HL-60 (cell line): Measurements from ENCODE around the gene EPB41L3.

ENCODE experiments used
- DNase-seq, 2 experiments: peaks; one replicate each; pipeline ENCODE4 v3.0.0-alpha.2; 2010 to 2020; ENCODE audit warnings: low read depth in 1 of 2, low spot score in 1 of 2
- H3K27ac ChIP-seq: fragments of 250-450 bp; sonication (Bioruptor Pico); replicated peaks from 2 replicates; pipeline ENCODE4 v1.5.1; 2020; ENCODE audit warnings: mild to moderate bottlenecking, moderate library complexity
- H3K27me3 ChIP-seq: fragments of 250-450 bp; sonication (Bioruptor Pico); 2 replicates; pipeline ENCODE4 v1.5.1; 2021; ENCODE audit warnings: mild to moderate bottlenecking, moderate library complexity; ENCODE audit not compliant: insufficient read depth, poor library complexity, severe bottlenecking
- H3K4me3 ChIP-seq: replicated peaks from 2 replicates; pipeline ENCODE4 v1.5.1; 2011; ENCODE audit warnings: mild to moderate bottlenecking, control low read depth, low read length; ENCODE audit not compliant: insufficient read depth
- GABPA ChIP-seq: IDR thresholded peaks from 2 replicates; pipeline ENCODE4 v1.6.1; 2012; ENCODE audit warnings: low read depth
- POLR2AphosphoS5 ChIP-seq: IDR thresholded peaks from 2 replicates; pipeline ENCODE4 v1.6.1; 2012; ENCODE audit warnings: low read depth
- SPI1 ChIP-seq: IDR thresholded peaks from 2 replicates; pipeline ENCODE4 v1.6.1; 2012; ENCODE audit warnings: low read depth, mild to moderate bottlenecking, borderline replicate concordance
- TF ChIP-seq, protein P1 (sequence below): IDR thresholded peaks from 2 replicates; pipeline ENCODE4 v1.6.1; 2012; ENCODE audit warnings: low read depth; ENCODE audit not compliant: insufficient replicate concordance
- TF ChIP-seq, protein P2 (sequence below): IDR thresholded peaks from one replicate; pipeline ENCODE4 v1.5.1; 2011; ENCODE audit warnings: low read length, control low read depth, inconsistent platforms; ENCODE audit not compliant: insufficient read depth

The EPB41L3 gene

DNA sequence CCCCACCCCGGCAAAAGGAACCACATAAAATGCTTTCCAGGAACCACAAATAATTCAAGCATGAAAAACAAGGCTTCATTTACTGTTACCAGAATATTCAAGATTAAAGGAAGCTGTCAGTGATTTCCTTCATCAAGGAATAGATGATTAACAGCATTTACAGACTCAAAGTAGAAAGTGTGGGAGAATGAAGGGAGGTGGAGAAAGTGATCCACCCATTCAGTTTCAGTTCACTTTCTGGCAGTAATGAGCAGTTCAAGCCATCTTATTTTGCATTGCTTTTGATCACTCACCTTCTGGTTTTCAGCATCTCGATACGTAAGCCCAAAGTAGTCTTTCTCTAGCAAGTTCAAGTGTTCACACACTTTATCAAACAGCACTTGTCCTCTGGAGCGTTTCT lies 99.0 kb downstream of the EPB41L3 start:
- Histone ChIP-seq H3K27me3 (no peaks in the 10 kb centered on the region), H3K27ac (no peak overlapping the region), H3K4me3 (no peak overlapping the region)
- TF ChIP-seq, protein P1, sequence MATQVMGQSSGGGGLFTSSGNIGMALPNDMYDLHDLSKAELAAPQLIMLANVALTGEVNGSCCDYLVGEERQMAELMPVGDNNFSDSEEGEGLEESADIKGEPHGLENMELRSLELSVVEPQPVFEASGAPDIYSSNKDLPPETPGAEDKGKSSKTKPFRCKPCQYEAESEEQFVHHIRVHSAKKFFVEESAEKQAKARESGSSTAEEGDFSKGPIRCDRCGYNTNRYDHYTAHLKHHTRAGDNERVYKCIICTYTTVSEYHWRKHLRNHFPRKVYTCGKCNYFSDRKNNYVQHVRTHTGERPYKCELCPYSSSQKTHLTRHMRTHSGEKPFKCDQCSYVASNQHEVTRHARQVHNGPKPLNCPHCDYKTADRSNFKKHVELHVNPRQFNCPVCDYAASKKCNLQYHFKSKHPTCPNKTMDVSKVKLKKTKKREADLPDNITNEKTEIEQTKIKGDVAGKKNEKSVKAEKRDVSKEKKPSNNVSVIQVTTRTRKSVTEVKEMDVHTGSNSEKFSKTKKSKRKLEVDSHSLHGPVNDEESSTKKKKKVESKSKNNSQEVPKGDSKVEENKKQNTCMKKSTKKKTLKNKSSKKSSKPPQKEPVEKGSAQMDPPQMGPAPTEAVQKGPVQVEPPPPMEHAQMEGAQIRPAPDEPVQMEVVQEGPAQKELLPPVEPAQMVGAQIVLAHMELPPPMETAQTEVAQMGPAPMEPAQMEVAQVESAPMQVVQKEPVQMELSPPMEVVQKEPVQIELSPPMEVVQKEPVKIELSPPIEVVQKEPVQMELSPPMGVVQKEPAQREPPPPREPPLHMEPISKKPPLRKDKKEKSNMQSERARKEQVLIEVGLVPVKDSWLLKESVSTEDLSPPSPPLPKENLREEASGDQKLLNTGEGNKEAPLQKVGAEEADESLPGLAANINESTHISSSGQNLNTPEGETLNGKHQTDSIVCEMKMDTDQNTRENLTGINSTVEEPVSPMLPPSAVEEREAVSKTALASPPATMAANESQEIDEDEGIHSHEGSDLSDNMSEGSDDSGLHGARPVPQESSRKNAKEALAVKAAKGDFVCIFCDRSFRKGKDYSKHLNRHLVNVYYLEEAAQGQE, result no peak
- TF ChIP-seq POLR2AphosphoS5 (no peak), SPI1 (no peak), GABPA (no peak)
- TF ChIP-seq, protein P2, sequence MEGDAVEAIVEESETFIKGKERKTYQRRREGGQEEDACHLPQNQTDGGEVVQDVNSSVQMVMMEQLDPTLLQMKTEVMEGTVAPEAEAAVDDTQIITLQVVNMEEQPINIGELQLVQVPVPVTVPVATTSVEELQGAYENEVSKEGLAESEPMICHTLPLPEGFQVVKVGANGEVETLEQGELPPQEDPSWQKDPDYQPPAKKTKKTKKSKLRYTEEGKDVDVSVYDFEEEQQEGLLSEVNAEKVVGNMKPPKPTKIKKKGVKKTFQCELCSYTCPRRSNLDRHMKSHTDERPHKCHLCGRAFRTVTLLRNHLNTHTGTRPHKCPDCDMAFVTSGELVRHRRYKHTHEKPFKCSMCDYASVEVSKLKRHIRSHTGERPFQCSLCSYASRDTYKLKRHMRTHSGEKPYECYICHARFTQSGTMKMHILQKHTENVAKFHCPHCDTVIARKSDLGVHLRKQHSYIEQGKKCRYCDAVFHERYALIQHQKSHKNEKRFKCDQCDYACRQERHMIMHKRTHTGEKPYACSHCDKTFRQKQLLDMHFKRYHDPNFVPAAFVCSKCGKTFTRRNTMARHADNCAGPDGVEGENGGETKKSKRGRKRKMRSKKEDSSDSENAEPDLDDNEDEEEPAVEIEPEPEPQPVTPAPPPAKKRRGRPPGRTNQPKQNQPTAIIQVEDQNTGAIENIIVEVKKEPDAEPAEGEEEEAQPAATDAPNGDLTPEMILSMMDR, result no peak
- no peak for DNase-seq

DNA sequence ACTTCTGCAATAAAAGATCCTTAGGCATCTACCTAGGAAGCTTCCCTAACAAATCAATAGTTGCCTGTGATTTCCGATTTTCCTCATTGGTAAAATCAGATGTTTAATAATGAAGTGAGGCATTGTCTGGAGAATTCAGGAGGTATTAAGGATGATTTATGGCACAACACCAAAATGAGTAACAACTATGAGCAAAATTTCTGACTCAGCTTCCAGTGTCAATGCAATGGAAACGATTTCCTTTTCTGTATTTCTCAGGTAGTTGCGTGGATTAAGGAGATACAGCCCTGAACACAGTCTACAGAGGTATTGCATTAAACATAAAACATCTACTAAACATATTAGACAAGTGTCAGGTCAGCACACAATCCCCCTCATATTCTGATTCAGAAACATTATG lies 99.5 kb downstream of the EPB41L3 start:
- Histone ChIP-seq H3K27me3 (no peaks in the 10 kb centered on the region), H3K27ac (no peak overlapping the region), H3K4me3 (no peak overlapping the region)
- TF ChIP-seq, protein P2, result no peak
- TF ChIP-seq SPI1, result no peak
- TF ChIP-seq, protein P1, result no peak
- TF ChIP-seq POLR2AphosphoS5, result no peak
- no peak for TF ChIP-seq GABPA
- DNase-seq, result no peak

DNA sequence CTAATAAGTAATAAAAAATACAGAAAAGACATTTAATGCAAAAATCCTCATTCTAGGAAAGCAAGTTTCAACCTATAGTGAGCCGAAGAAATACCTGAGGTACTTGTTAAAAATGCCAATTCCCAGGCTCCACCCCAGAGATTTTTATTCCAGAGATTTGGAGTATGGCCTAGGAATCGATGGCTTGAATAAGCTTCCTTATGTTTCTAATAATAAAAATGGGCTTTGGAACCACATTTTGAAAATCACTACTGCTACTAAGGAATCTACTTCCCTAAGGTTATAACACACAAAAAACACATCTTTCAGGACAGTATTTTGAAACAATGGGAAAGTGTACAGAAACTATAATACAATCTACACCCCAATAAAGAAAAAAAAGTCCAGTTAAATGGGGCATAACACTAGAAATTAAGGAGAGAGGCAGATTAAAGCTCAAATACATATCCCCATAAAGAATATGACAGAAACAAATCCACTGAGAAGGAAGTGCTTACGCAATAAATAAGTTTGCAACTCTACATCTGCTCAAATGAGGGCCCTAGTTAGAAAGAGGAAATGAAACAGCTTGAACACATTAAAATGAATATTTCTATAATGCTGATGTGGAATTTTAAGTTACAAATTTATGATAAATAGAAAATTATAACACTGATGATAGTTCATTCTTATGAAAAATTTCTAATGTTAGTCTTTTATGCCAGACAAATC lies 103.7 kb downstream of the EPB41L3 start:
- Histone ChIP-seq H3K4me3 (no peak overlapping the region), H3K27me3 (no peaks in the 10 kb centered on the region), H3K27ac (no peak overlapping the region)
- TF ChIP-seq GABPA (no peak), SPI1 (peak; percentile 98)
- peak; percentile 50 to 61 for DNase-seq

DNA sequence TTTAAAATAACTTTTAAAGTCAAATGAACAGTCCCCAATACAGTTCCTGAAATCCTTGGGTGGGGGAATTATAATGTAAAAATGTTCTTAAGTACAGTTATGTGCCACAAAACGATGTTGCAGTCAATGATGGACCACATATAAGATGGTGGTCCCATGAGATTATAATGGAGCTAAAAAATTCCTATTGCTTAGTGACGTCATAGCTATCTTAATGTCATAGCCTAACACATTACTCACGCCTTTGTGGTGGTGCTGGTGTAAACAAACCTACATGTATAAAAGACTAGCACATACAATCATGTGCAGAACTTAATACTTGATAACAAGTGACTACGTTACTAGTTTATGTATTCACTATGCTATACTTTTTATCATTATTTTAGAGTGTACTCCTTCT lies 109.4 kb downstream of the EPB41L3 start:
- Histone ChIP-seq H3K27ac (no peak overlapping the region), H3K4me3 (no peak overlapping the region), H3K27me3 (no peaks in the 10 kb centered on the region)
- no peak for DNase-seq
- TF ChIP-seq, protein P1, result no peak
